ENCODE data around the gene OR1A1.

The OR1A1 gene

GRCh38 chr17:3207367-3207766 lies at the start of gene OR1A1:
Gene OR1A1 (plus strand): TSS chr17:3207667. CDS start chr17:3215621, 7,954 bp downstream.
- H3K27ac ChIP-seq (ENCODE audit: extremely low read depth, low read depth, low read length) = no peak within 1 kb of the TSS
- no peaks in the 10 kb centered on the region for H3K36me3 ChIP-seq (ENCODE audit: control insufficient read depth in 2 of 2, insufficient read depth in 1 of 2, low read length in 2 of 2)
- no peaks in the 10 kb centered on the region for H3K4me1 ChIP-seq (ENCODE audit: control insufficient read depth, insufficient read depth, low read length)
- no peak for TF ChIP-seq TSHZ1 (tag by site-specific recombination; IDR thresholded peaks at IDR 0.05; ENCODE audit: borderline replicate concordance)
- TF ChIP-seq KLF1 (tag by site-specific recombination; IDR thresholded peaks at IDR 0.05) = no peak
- no peak for TF ChIP-seq ZNF785 (tag by site-specific recombination; IDR thresholded peaks at IDR 0.05)
- no peak for TF ChIP-seq ZNF175 (tag by site-specific recombination; IDR thresholded peaks at IDR 0.05)
- TF ChIP-seq ZNF658 (tag by site-specific recombination; IDR thresholded peaks at IDR 0.05) = no peak
- no peak for TF ChIP-seq ZNF266 (tag by site-specific recombination; IDR thresholded peaks at IDR 0.05; ENCODE audit: low read depth)
- no peak for TF ChIP-seq ZNF416 (tag by site-specific recombination; IDR thresholded peaks at IDR 0.05)
- no peak for TF ChIP-seq ZNF704 (tag by site-specific recombination; IDR thresholded peaks at IDR 0.05)
- no peak for TF ChIP-seq PBX3 (CRISPR knock-in tag; IDR thresholded peaks at IDR 0.05)
- TF ChIP-seq PRDM1 (tag by site-specific recombination; IDR thresholded peaks at IDR 0.05) = no peak
- TF ChIP-seq ZNF791 (tag by site-specific recombination; IDR thresholded peaks at IDR 0.05) = no peak
- TF ChIP-seq KLF17 (tag by site-specific recombination; IDR thresholded peaks at IDR 0.05) = no peak
- TF ChIP-seq ZSCAN5A (tag by site-specific recombination; IDR thresholded peaks at IDR 0.05) = no peak
- no peak for TF ChIP-seq CTCF (tag by site-specific recombination; IDR thresholded peaks at IDR 0.05)
- no peak within 1 kb of the TSS for H3K4me3 ChIP-seq (ENCODE audit: low read depth, low read length)
- CTCF ChIA-PET = interaction anchor here (0.6 to 0.7 kb wide), 2 partner anchors 48 to 380 kb away, joined by 3 to 4 read pairs; no protein-coding TSS in a partner anchor
- H3K9me3 ChIP-seq (ENCODE audit: control insufficient read depth, insufficient read depth, low read depth, low read length) = no peaks in the 10 kb centered on the region; the same call in 1 of the 2 replicates
- POLR2A ChIA-PET = no interaction called here

- Histone ChIP-seq H3K4me3 (ENCODE audit: low read depth, low read length) (no peak overlapping the region), H3K4me1 (ENCODE audit: control insufficient read depth, insufficient read depth, low read length) (no peaks in the 10 kb centered on the region), H3K9me3 (ENCODE audit: control insufficient read depth, insufficient read depth, low read depth, low read length) (no peaks in the 10 kb centered on the region), H3K36me3 (ENCODE audit: control insufficient read depth in 2 of 2, insufficient read depth in 1 of 2, low read length in 2 of 2) (no peaks in the 10 kb centered on the region), H3K27ac (ENCODE audit: extremely low read depth, low read depth, low read length) (no peak overlapping the region)
- ChIA-PET POLR2A (no interaction called here), CTCF (no interaction called here)
- TF ChIP-seq MEIS1 (CRISPR knock-in tag; IDR thresholded peaks at IDR 0.05; ENCODE audit: borderline replicate concordance) = no peak
- no peak for TF ChIP-seq MYNN (tag by site-specific recombination; IDR thresholded peaks at IDR 0.05; ENCODE audit: borderline replicate concordance)
- TF ChIP-seq ZNF112 (tag by site-specific recombination; IDR thresholded peaks at IDR 0.05) = no peak
- TF ChIP-seq SP3 (tag by site-specific recombination; IDR thresholded peaks at IDR 0.05) = no peak
- TF ChIP-seq ZNF610 (tag by site-specific recombination; IDR thresholded peaks at IDR 0.05; ENCODE audit: borderline replicate concordance) = no peak
- TF ChIP-seq ZFP37 (tag by site-specific recombination; IDR thresholded peaks at IDR 0.05) = no peak
- TF ChIP-seq YY1 (tag by site-specific recombination; IDR thresholded peaks at IDR 0.05) = no peak
- no peak for TF ChIP-seq ZNF645 (tag by site-specific recombination; IDR thresholded peaks at IDR 0.05)
- no peak for TF ChIP-seq ZNF174 (tag by site-specific recombination; IDR thresholded peaks at IDR 0.05)
- no peak for TF ChIP-seq KLF8 (tag by site-specific recombination; IDR thresholded peaks at IDR 0.05)
- TF ChIP-seq ZNF585B (tag by site-specific recombination; IDR thresholded peaks at IDR 0.05) = no peak
These were observed 39.9 kb upstream of the OR1A1 start for GRCh38 chr17:3167574-3167973.
